GM06990 (cell line): Measurements from ENCODE around the gene AK8.

Experiments
- DNase-seq: peaks from one replicate; pipeline ENCODE4 v3.0.0-alpha.2; 2011; ENCODE audit not compliant: insufficient read length; ENCODE audit errors: extremely low read depth
- H3K27me3 ChIP-seq: replicated peaks from 2 replicates; pipeline ENCODE4 v1.6.0; 2011; ENCODE audit warnings: low read length; ENCODE audit not compliant: control insufficient read depth, insufficient read depth
- H3K36me3 ChIP-seq: 2 replicates; pipeline ENCODE4 v1.5.1; 2011; ENCODE audit warnings: low read length; ENCODE audit not compliant: control insufficient read depth, insufficient read depth
- H3K4me3 ChIP-seq: replicated peaks from 2 replicates; pipeline ENCODE4 v1.5.1; 2011; ENCODE audit warnings: low read depth, mild to moderate bottlenecking, control low read depth, low read length
- TF ChIP-seq, protein P1 (sequence below): IDR thresholded peaks from 2 replicates; pipeline ENCODE4 v1.5.1; 2011; ENCODE audit warnings: low read length, control low read depth, mild to moderate bottlenecking, inconsistent platforms; ENCODE audit not compliant: insufficient read depth, poor library complexity, severe bottlenecking

AK8 gene

DNA sequence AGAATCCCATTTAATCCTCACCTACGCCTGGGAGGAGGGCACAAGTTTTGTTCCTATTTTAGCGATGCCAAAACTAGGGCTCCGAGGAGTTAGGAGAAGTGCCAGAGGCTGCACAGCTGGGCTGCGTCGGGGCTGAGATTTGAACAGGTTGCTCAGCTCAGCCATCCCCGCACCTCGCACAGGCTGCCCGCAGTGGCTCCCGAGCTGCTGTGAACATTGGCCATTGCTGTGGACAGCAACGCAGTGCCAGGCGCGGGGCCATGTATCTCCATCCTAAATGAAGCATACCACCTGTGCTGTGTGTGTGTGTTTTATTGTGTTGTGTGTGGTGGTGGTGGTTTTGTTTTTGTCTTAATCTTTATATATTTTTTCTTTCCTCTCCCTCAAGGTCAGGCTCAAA is 52.0 kb downstream of the AK8 start:
- Histone ChIP-seq H3K4me3 (no peak overlapping the region), H3K27me3 (no peaks in the 10 kb centered on the region; the same call in 1 of the 2 replicates), H3K36me3 (no peaks in the 10 kb centered on the region)
- no peak for DNase-seq
- TF ChIP-seq, protein P1, sequence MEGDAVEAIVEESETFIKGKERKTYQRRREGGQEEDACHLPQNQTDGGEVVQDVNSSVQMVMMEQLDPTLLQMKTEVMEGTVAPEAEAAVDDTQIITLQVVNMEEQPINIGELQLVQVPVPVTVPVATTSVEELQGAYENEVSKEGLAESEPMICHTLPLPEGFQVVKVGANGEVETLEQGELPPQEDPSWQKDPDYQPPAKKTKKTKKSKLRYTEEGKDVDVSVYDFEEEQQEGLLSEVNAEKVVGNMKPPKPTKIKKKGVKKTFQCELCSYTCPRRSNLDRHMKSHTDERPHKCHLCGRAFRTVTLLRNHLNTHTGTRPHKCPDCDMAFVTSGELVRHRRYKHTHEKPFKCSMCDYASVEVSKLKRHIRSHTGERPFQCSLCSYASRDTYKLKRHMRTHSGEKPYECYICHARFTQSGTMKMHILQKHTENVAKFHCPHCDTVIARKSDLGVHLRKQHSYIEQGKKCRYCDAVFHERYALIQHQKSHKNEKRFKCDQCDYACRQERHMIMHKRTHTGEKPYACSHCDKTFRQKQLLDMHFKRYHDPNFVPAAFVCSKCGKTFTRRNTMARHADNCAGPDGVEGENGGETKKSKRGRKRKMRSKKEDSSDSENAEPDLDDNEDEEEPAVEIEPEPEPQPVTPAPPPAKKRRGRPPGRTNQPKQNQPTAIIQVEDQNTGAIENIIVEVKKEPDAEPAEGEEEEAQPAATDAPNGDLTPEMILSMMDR = no peak

DNA sequence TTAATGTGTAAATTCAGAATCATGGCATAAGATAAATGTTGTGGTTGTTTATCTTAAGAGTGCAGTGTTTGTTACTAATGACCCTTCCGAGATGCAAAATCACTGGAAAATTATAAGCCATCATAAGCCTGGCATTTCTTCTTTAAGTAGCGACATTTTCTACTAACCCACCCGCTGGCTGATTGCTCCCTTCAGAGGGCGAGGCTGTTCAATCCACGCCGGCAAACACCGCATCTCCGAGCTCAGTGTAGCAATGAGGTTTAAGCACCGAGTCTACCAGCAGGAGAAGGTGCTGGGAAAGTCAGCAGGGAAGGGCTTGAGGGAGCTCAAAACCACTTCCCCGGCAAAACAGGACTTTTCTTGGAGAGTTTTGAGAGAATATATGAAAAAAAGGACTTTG is 52.7 kb downstream of the AK8 start:
- no peak for DNase-seq
- Histone ChIP-seq H3K27me3 (no peaks in the 10 kb centered on the region; the same call in 1 of the 2 replicates), H3K36me3 (no peaks in the 10 kb centered on the region), H3K4me3 (no peak overlapping the region)
- TF ChIP-seq, protein P1 = no peak

GRCh38 chr9:132824951-132825350 is 53.1 kb downstream of the AK8 start:
- TF ChIP-seq, protein P1 = no peak
- Histone ChIP-seq H3K4me3 (no peak overlapping the region), H3K27me3 (no peaks in the 10 kb centered on the region; the same call in 1 of the 2 replicates), H3K36me3 (no peaks in the 10 kb centered on the region)
- DNase-seq = no peak

DNA sequence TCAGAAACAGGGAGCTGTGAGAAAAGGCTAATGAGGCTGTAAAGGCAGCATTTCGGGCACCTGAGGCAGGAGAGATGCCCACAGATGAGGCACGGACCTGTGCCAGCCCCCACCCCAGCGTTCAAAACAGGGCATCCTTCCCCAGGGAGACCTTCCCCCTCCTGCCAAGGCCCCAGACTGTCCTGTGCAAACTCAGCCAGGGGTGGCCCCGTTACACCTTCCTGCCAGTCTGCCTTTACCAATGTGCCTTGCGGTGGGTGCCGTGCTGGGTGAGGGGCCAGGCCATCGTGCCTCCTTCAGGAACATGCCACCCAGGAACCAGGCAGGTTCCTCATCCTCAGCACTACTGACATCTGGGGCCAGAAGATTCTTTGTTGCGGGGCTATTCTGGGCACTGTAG is 53.9 kb downstream of the AK8 start:
- TF ChIP-seq, protein P1 = no peak
- no peak for DNase-seq
- Histone ChIP-seq H3K27me3 (no peaks in the 10 kb centered on the region; the same call in 1 of the 2 replicates), H3K4me3 (no peak overlapping the region), H3K36me3 (no peaks in the 10 kb centered on the region)

DNA sequence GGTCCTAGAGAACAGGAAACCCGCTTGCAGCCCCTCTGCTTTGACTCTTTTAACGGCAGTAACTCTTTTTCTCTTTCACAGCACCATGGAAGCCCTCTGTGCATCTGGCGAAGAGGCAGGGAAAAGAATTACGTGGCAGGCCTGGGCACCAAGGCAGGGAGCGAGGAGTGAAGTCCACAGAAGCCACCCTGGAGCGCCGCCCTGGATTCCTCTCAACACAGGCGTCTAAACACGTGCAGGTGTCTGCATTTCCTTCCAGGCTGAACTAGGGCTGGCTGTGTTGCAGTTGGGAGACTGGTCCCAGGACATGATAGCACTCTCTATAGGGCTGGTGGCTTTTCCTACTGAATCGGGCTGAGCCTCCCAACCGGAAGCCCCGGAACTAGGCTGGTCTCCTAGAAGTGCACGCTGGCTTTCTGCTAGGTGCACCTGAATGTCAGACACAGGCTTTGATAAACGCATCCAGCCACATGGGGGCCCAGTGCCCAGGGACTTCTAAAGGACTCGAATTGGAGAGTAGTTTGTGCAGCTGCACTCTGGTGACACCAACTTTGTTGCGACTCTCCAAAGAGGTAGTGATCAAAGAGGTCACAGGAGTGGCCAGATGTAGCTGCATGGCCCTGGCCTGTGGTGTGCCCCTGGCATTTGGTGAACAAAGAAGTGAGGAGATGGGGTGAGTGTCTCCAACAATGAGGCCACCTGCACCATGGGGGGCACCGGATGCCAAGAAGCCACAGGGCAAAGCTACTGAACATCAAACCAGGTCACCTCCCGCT is 54.5 kb downstream of the AK8 start:
- Histone ChIP-seq H3K36me3 (no peaks in the 10 kb centered on the region), H3K27me3 (no peaks in the 10 kb centered on the region; the same call in 1 of the 2 replicates), H3K4me3 (no peak overlapping the region)
- DNase-seq = no peak
- TF ChIP-seq, protein P1 = no peak
